K562 (cell line): Measurements from ENCODE around the gene SUPT5H. TPM values are rescaled to one million over a fixed set of nuclear protein-coding genes. Genes with fewer than 3 reads are reported as not detected.

Experiments used
- CTBP1 ChIP-seq: fragments of 450-650 bp; IDR thresholded peaks from 2 replicates; pipeline ENCODE4 v1.6.1; 2016; ENCODE audit warnings: borderline replicate concordance
- E2F4 ChIP-seq: sonication (generic); formaldehyde crosslinking; IDR thresholded peaks from 2 replicates; pipeline ENCODE4 v1.8.0; 2022; ENCODE audit warnings: mild to moderate bottlenecking, low read depth, missing genetic modification reagents
- FOXJ3 ChIP-seq: sonication (generic); formaldehyde crosslinking; IDR thresholded peaks from 2 replicates; pipeline ENCODE4 v1.4.0; 2020; ENCODE audit warnings: mild to moderate bottlenecking, missing genetic modification reagents
- GATAD2B ChIP-seq: fragments of 450-650 bp; IDR thresholded peaks from 2 replicates; pipeline ENCODE4 v1.6.1; 2017; ENCODE audit warnings: mild to moderate bottlenecking, borderline replicate concordance
- HBP1 ChIP-seq: fragments of 450-650 bp; formaldehyde crosslinking; IDR thresholded peaks from 2 replicates; pipeline ENCODE4 v1.4.0; 2022; ENCODE audit warnings: missing genetic modification characterization
- HDGF ChIP-seq: fragments of 450-650 bp; IDR thresholded peaks from 2 replicates; pipeline ENCODE4 v1.6.1; 2016
- KAT8 ChIP-seq: fragments of 450-650 bp; IDR thresholded peaks from 2 replicates; pipeline ENCODE4 v1.6.1; 2016; ENCODE audit warnings: low read depth, mild to moderate bottlenecking
- KDM4B ChIP-seq, 2 experiments: fragments of 450-650 bp in 1 of 2; sonication (generic) in 1 of 2; IDR thresholded peaks; 2 replicates each; pipeline ENCODE4 v1.6.1; 2016 to 2017; ENCODE audit warnings: borderline replicate concordance in 2 of 2, antibody characterized with exemption in 1 of 2, low read depth in 1 of 2, mild to moderate bottlenecking in 1 of 2
- MBD2 ChIP-seq: sonication (generic); IDR thresholded peaks from 2 replicates; pipeline ENCODE4 v1.6.1; 2016; ENCODE audit warnings: low read depth, borderline replicate concordance
- MEIS2 ChIP-seq: fragments of 450-650 bp; IDR thresholded peaks from 2 replicates; pipeline ENCODE4 v1.6.1; 2014; ENCODE audit warnings: mild to moderate bottlenecking; ENCODE audit not compliant: partially characterized antibody
- NFIC ChIP-seq: fragments of 450-650 bp; IDR thresholded peaks from 2 replicates; pipeline ENCODE4 v1.6.1; 2017; ENCODE audit warnings: mild to moderate bottlenecking, inconsistent platforms
- PREB ChIP-seq: sonication (generic); formaldehyde crosslinking; IDR thresholded peaks from 2 replicates; pipeline ENCODE4 v1.8.1; 2023; ENCODE audit warnings: mild to moderate bottlenecking, missing genetic modification reagents
- RB1 ChIP-seq: fragments of 450-650 bp; IDR thresholded peaks from 2 replicates; pipeline ENCODE4 v1.6.1; 2017; ENCODE audit warnings: low read depth, mild to moderate bottlenecking
- SLC30A9 ChIP-seq: fragments of 250-450 bp; sonication (Bioruptor Pico); IDR thresholded peaks from 2 replicates; pipeline ENCODE4 v1.8.0; 2022; ENCODE audit warnings: mild to moderate bottlenecking, moderate library complexity
- YBX1 ChIP-seq: fragments of 450-650 bp; IDR thresholded peaks from 2 replicates; pipeline ENCODE4 v1.7.1; 2016; ENCODE audit warnings: mild to moderate bottlenecking
- ZBTB17 ChIP-seq: fragments of 450-650 bp; formaldehyde crosslinking; IDR thresholded peaks from 2 replicates; pipeline ENCODE4 v1.4.0; 2020; ENCODE audit warnings: mild to moderate bottlenecking
- ZBTB2 ChIP-seq: fragments of 450-650 bp; IDR thresholded peaks from 2 replicates; pipeline ENCODE4 v1.6.1; 2016; ENCODE audit warnings: antibody characterized with exemption
- ZEB2 ChIP-seq: fragments of 450-650 bp; IDR thresholded peaks from 2 replicates; pipeline ENCODE4 v1.6.1; 2016
- ZNF592 ChIP-seq: fragments of 450-650 bp; IDR thresholded peaks from 2 replicates; pipeline ENCODE4 v1.6.1; 2017; ENCODE audit warnings: antibody characterized with exemption, mild to moderate bottlenecking
- polyA plus RNA-seq, 8 experiments: library from polyadenylated mRNA; depleted of rRNA in 4 of 8; stranded (reverse) in 5 of 8; unstranded in 3 of 8; fragments of >200 nt; fragmentation: Nextera tagmentation in 2 of 8; fragmentation: Illumina TruSeq in 1 of 8; extraction: Ambion mirVana in 2 of 8; extraction: Trizol in 1 of 8; gene quantifications; 2 replicates each; pipeline versions ENCODE4 v1.2.1 to v1.2.3, GENCODE V29; 2011 to 2014; ENCODE audit warnings: inconsistent platforms in 1 of 8, missing spikeins in 1 of 8
- total RNA-seq, 7 experiments: library from RNA; depleted of rRNA in 6 of 7; stranded (reverse); fragments of >200 nt in 6 of 7; fragmentation: Illumina TruSeq in 2 of 7; extraction: Trizol in 2 of 7; gene quantifications; 2 replicates each; pipeline versions ENCODE4 v1.2.1 to v1.2.3, GENCODE V29; 2011 to 2021; ENCODE audit warnings: low replicate concordance in 1 of 7

The SUPT5H gene
- total and polyA plus RNA-seq, 9 of the 15 experiments (the other 6 are each of a cell fraction or from before 2014, with no cell fraction given) = 13.3 to 85.9 (median 35.9) TPM

- TF ChIP-seq ZNF592 (no peak; the same call in 1 of the 2 replicates), HDGF (no peak), FOXJ3 (no peak), MEIS2 (no peak), ZBTB17 (CRISPR knock-in tag) (0 out of 2 replicates have a peak, but pooled peaks have one; percentile 62), GATAD2B (peak; percentile 72; the same call in 1 of the 2 replicates), ZBTB2 (0 out of 2 replicates have a peak, but pooled peaks have one; percentile 32), MBD2 (peak; percentile 24; the same call in 1 of the 2 replicates), RB1 (peak; percentile 66; the same call in 1 of the 2 replicates), E2F4 (CRISPR knock-in tag) (no peak), KDM4B (IDR thresholded peaks at IDR 0.05; ENCODE audit: borderline replicate concordance in 2 of 2, low read depth in 1 of 2) (0 out of 4 replicates have a peak, but pooled peaks of 1 of the 2 experiments have one; percentile 24), HBP1 (CRISPR knock-in tag) (no peak), CTBP1 (peak; percentile 77), PREB (CRISPR knock-in tag) (no peak), NFIC (peak; percentile 15; the same call in 1 of the 2 replicates), ZEB2 (peak; percentile 99), YBX1 (no peak), SLC30A9 (CRISPR knock-in tag) (no peak), KAT8 (no peak)
Measured at GRCh38 chr19:39409208-39410016, 36.0 kb upstream of the SUPT5H start (continued).
